Measurements from ENCODE around the gene BAZ2A. TPM values are rescaled to one million over a fixed set of nuclear protein-coding genes. Genes with fewer than 3 reads are reported as not detected.
A peak's percentile ranks its signal among the peaks of the same experiment; 100 is the strongest.

The BAZ2A gene
- total RNA-seq, 2 donors from 2014 or later, result 48.7 to 143 TPM

DNA sequence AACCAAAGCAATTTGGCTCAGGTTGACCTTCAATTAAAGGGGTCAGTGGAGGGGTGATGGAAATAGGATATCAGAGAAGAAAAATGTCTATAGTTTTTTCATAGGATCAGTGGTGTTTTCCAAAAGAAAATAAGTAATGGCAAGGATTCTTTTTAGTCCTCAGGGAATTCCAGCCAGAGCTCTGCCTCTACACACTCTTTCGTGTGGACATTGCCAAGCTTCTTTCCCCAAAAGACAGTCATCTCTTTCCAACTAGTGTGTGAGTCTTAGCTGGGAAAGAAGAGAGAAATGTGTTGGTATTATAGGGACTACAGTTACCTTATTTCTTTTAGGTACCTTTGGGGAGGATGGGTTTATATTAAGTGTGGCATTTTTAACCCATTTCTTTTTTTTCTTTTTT is 62.0 kb downstream of the BAZ2A start:
- H3K4me3 ChIP-seq, result no peak overlapping the region
- H3K27ac ChIP-seq, result no peak overlapping the region
- no peaks in the 10 kb centered on the region for H3K36me3 ChIP-seq
- no peaks in the 10 kb centered on the region for H3K4me1 ChIP-seq (replicated peaks)
- no peak for DNase-seq (ENCODE audit: low spot score)
- H3K9me3 ChIP-seq, result no peaks in the 10 kb centered on the region
- WGBS, result 68% methylated on average over 1 of the region's 1 CpG
- H3K27me3 ChIP-seq (replicated peaks; ENCODE audit: insufficient read depth), result no peaks in the 10 kb centered on the region
- intact Hi-C loops (cut with DNase I), result no loop called here
- no peak for TF ChIP-seq POLR2AphosphoS5 (IDR thresholded peaks at IDR 0.05)
- TF ChIP-seq, protein P1, sequence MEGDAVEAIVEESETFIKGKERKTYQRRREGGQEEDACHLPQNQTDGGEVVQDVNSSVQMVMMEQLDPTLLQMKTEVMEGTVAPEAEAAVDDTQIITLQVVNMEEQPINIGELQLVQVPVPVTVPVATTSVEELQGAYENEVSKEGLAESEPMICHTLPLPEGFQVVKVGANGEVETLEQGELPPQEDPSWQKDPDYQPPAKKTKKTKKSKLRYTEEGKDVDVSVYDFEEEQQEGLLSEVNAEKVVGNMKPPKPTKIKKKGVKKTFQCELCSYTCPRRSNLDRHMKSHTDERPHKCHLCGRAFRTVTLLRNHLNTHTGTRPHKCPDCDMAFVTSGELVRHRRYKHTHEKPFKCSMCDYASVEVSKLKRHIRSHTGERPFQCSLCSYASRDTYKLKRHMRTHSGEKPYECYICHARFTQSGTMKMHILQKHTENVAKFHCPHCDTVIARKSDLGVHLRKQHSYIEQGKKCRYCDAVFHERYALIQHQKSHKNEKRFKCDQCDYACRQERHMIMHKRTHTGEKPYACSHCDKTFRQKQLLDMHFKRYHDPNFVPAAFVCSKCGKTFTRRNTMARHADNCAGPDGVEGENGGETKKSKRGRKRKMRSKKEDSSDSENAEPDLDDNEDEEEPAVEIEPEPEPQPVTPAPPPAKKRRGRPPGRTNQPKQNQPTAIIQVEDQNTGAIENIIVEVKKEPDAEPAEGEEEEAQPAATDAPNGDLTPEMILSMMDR (IDR thresholded peaks at IDR 0.05), result no peak
- no peak for TF ChIP-seq POLR2A (IDR thresholded peaks at IDR 0.05)

GRCh38 chr12:56565510-56566101 is 64.5 kb downstream of the BAZ2A start:
- TF ChIP-seq POLR2AphosphoS5 (IDR thresholded peaks at IDR 0.05), result peak; percentile 71
- TF ChIP-seq POLR2A (IDR thresholded peaks at IDR 0.05), result no peak
- TF ChIP-seq, protein P1 (IDR thresholded peaks at IDR 0.05), result no peak
- no peaks in the 10 kb centered on the region for H3K4me1 ChIP-seq (replicated peaks)
- H3K27ac ChIP-seq, result peak overlapping the region; percentile 2 to 56
- no peaks in the 10 kb centered on the region for H3K36me3 ChIP-seq
- H3K9me3 ChIP-seq, result no peaks in the 10 kb centered on the region
- intact Hi-C loops (cut with DNase I), result no loop called here
- DNase-seq (ENCODE audit: low spot score), result no peak
- 45% methylated on average over 6 of the region's 6 CpGs for WGBS
- no peak overlapping the region for H3K4me3 ChIP-seq
- no peaks in the 10 kb centered on the region for H3K27me3 ChIP-seq (replicated peaks; ENCODE audit: insufficient read depth)

DNA sequence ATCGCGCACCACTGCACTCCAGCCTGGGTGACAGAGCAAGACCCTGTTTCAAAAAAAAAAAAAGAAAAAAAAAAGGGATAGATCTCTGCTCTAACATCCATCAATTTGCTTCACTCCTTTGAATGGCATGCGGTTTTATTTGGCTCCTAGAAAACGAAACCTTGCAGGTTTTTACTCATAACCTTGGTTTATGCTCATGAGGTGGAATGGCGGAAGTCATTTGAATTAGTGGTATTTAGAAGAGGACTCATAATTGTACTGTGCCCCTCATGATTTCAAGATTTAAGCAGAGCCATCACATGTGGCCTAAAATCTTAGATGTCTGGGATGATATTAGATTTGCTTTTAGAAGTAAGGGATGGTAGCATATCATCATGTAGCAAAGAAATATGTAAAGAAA is 79.1 kb downstream of the BAZ2A start:
- intact Hi-C loops (cut with DNase I), result no loop called here
- Histone ChIP-seq H3K4me1 (replicated peaks) (no peaks in the 10 kb centered on the region), H3K27ac (no peak overlapping the region), H3K9me3 (no peaks in the 10 kb centered on the region), H3K4me3 (no peak overlapping the region), H3K27me3 (replicated peaks; ENCODE audit: insufficient read depth) (no peaks in the 10 kb centered on the region), H3K36me3 (no peaks in the 10 kb centered on the region)
- DNase-seq (ENCODE audit: low spot score), result no peak
- no peak for TF ChIP-seq POLR2A (IDR thresholded peaks at IDR 0.05)
- TF ChIP-seq POLR2AphosphoS5 (IDR thresholded peaks at IDR 0.05), result no peak
- TF ChIP-seq, protein P1 (IDR thresholded peaks at IDR 0.05), result no peak
- WGBS, result 94% methylated on average over 5 of the region's 5 CpGs

- Histone ChIP-seq H3K27me3 (replicated peaks; ENCODE audit: insufficient read depth) (no peaks in the 10 kb centered on the region), H3K4me1 (replicated peaks) (no peaks in the 10 kb centered on the region), H3K9me3 (no peaks in the 10 kb centered on the region), H3K27ac (no peak overlapping the region), H3K4me3 (no peak overlapping the region), H3K36me3 (no peaks in the 10 kb centered on the region)
- intact Hi-C loops (cut with DNase I), result no loop called here
- TF ChIP-seq, protein P1 (IDR thresholded peaks at IDR 0.05), result no peak
- TF ChIP-seq POLR2A (IDR thresholded peaks at IDR 0.05), result no peak
- TF ChIP-seq POLR2AphosphoS5 (IDR thresholded peaks at IDR 0.05), result no peak
- DNase-seq (ENCODE audit: low spot score), result no peak
- WGBS, result 81% methylated on average over 5 of the region's 5 CpGs
Measured at GRCh38 chr12:56546680-56547079, 83.4 kb downstream of the BAZ2A start.

Small RNA genes lying within 50 kb of the gene (small RNA-seq; reads per million reads assigned to genes)
- gene RN7SL809P (0 reads per million in 2 donors), gene RNU6-343P (0 reads per million in 2 donors), gene SNORD59A (15,050 to 35,411 reads per million in 2 donors)

Other genes starting within 250 kb of the BAZ2A start
- 10 to 100 TPM in 1 of 2 donors, 1 to 10 TPM in 1; 8.0 to 12.3 TPM for gene TIMELESS, start 180.9 kb downstream of the BAZ2A start, total RNA-seq
- gene MIP, start 175.7 kb downstream of the BAZ2A start, total RNA-seq, result not detected
- 1 to 10 TPM; 2.6 to 5.1 TPM for gene SPRYD4, start 161.7 kb downstream of the BAZ2A start, total RNA-seq
- 1 to 10 TPM; 4.1 to 6.6 TPM for gene GLS2, start 142.2 kb downstream of the BAZ2A start, total RNA-seq
- 100 to 1,000 TPM in 1 of 2 donors, 10 to 100 TPM in 1; 21.1 to 259 TPM for gene RBMS2, start 108.5 kb downstream of the BAZ2A start, total RNA-seq
- gene ATP5F1B, start 15.7 kb upstream of the BAZ2A start, total RNA-seq, result 100 to 1,000 TPM; 372 to 401 TPM
- gene PTGES3, start 58.0 kb upstream of the BAZ2A start, total RNA-seq, result 100 to 1,000 TPM in 1 of 2 donors, 10 to 100 TPM in 1; 94.6 to 125 TPM
- gene NACA, start 95.0 kb upstream of the BAZ2A start, total RNA-seq, result 1,000 to 10,000 TPM in 1 of 2 donors, 100 to 1,000 TPM in 1; 912 to 1,347 TPM
- 10 to 100 TPM in 1 of 2 donors, 1 to 10 TPM in 1; 9.0 to 14.5 TPM for gene PRIM1, start 122.0 kb upstream of the BAZ2A start, total RNA-seq
- gene HSD17B6, start 133.0 kb upstream of the BAZ2A start, total RNA-seq, result 10 to 100 TPM; 25.4 to 36.4 TPM

Data from prostate gland (tissue), 2 donors.